HG02852 (cell line): Measurements from ENCODE around the gene CALHM4.

Experiments
- ATAC-seq: cut with Tn5 transposase; IDR thresholded peaks from one replicate; pipeline ENCODE4 v1.9.1; 2021; ENCODE audit warnings: mild to moderate bottlenecking, moderate library complexity; ENCODE audit not compliant: unreplicated experiment

Gene CALHM4, protein sequence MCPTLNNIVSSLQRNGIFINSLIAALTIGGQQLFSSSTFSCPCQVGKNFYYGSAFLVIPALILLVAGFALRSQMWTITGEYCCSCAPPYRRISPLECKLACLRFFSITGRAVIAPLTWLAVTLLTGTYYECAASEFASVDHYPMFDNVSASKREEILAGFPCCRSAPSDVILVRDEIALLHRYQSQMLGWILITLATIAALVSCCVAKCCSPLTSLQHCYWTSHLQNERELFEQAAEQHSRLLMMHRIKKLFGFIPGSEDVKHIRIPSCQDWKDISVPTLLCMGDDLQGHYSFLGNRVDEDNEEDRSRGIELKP

DNA sequence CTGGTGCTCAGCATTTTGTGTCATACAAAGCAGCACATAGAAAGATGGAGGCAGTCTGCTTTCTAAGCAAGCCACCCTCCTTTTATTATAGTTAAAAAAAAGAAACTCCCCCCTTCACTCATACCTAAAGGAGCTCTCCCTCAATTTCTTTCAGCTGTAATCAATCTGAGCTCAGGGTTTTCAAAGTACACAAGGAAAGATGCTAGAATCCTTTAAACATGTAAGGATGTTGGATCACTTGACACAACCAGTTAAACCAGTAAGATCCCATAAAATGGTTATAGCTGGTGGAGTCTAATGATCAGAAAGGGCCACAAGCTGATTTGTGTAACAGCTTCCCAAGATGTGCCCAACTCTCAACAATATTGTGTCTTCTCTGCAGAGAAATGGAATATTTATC, at the start of gene CALHM4:
Gene CALHM4, plus strand, starts transcription at position 301 of the 400 bp plus-strand sequence. Its CDS starts 43 bp downstream, at position 344.
- no peak for ATAC-seq

DNA sequence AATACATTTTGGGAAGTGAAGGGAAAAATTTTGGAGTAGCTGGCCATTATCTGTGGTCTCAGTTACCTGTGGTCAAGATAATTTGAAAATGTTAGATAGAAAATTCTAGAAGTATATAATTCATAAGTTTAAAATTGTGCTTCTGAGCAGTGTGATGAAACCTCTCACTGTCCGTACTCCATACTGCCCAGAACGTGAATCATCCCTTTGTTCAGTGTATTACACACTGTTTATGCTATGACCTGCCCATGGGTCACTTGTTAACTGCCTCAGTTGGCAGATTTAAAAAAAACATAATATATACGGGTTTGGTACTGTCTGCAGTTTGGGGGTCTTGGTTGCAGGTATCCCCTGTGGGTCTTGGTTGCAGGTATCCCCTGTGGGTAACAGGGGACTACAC, 46.2 kb upstream of the CALHM4 start:
- ATAC-seq = no peak

DNA sequence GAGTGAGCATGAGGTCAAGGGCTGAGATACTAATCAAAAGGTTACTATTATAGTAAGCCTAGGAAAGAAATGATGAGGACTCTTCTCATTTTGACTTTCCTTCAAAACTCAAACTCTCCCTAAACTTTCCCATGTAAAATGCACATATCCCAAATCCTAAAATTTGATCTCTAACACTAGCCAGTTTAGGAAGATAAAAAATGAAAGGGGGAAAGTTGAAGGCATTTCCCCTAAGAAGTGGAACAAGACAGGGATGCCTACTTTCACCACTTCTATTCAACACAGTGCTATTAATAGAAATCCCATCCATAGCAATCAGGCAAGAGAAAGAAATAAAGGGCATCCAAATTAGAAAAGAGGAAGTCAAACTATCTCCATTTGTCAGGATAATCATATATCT, 45.0 kb upstream of the CALHM4 start:
- no peak for ATAC-seq

DNA sequence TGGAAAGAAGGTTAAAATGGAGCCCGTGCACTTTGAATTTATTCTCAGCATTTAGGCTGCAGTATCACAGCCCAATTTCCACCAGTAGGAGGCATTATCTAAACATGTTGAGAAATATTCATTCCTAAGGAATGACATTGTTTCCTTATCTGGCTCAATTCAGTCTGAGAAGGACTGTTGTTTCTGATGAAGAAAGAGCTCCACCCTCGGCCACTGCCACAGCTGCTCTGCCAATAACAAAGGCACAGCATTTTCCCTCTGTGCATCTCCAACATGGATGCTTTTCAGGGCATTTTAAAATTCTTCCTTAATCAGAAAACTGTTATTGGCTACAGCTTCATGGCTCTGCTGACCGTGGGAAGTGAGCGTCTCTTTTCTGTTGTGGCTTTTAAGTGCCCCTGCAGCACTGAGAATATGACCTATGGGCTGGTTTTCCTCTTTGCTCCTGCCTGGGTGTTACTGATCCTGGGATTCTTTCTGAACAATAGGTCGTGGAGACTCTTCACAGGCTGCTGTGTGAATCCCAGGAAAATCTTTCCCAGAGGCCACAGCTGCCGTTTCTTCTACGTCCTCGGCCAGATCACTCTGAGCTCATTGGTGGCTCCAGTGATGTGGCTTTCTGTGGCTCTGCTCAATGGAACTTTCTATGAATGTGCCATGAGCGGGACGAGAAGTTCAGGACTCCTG, 42.0 kb upstream of the CALHM4 start, which contains the start of gene CALHM5:
Gene CALHM5, plus strand, starts transcription at position 216 of the 687 bp plus-strand sequence. Its CDS starts 58 bp downstream, at position 274.
- ATAC-seq = peak; percentile 6

DNA sequence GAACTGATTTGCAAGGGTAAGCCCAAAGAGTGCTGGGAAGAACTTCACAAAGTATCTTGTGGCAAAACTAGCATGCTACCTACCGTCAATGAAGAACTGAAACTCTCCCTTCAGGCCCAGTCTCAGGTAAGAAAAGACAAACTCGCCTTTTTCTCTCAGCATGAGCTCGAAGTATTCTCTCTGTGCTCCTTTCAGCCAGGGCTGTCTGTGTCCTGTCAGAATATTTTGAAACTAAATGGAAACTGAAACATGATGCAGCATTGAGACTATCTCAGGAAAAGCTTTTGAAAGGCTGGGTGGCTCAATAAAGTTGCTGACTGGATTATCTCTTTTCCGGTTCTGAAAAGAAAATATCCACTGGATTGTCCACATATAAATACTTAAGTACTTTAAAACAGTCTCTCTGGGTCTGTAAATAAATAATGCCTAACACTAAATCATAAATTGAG, 41.4 kb upstream of the CALHM4 start:
- peak; percentile 93 for ATAC-seq

DNA sequence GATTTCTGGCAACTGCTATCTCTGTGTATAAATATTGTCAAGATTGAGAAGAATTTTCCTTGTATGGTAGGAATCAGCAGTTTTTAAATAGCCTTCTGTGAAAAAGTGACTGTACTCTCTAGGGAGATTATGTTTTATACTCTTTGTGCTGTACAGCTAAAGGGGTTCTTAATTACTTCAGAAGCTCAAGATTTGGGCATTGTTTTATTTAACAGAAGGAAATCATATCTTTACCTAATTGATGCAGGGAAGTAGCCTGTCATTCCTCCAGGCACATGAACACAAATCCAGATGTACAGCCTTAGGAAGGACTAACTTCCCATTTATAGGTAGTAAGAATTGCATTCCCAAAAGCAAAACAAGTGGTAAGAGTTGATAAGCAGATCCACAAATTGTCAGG, 40.8 kb upstream of the CALHM4 start:
- no peak for ATAC-seq

DNA sequence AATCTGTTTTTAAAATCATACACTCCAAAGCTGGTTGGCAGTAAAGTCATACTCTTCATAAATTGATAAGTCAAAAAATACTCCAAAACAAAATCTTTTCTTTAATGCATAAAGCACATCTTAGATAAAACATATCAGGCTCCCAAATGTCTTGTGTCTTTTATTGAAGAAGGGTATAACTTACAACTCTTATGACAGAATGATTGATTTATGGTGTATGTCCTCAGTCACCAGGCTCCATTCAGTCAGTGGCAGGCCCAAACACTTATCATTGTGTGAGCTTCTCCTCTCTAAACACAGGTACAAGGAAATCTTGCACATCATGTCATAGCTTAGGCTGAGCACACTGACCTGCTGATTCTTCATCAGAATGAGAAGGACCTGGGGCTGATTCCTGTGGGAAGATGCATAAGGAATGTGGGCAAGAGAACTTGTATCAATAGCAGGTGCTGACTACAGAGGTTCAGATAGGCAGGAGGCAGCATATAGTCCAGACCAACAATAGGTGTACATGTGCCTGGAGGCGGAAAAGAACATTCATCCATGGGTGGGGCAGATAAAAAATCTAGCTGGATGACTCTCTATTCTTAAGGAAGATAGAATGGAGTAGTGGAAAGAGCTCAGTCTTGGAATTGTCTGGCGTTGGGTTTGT, 40.2 kb upstream of the CALHM4 start:
- ATAC-seq = no peak

DNA sequence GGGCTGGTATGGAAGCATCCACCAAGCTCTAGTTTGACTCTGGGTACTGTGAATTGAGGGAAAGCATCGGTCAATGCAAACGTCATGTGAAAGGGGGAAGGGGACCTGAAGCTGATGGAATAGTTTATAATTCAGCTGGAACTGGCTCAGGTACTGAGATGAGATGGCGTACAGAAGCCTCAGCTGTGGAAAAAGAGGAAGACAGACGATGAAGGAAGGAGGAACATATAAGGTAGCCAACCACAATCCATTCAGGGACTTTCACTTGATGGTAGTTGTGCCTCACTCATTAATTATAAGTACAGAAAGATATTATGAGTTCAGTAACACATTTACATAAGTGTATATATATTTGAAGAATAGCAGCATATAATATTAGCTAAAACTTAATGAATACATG, 39.4 kb upstream of the CALHM4 start:
- ATAC-seq = no peak

DNA sequence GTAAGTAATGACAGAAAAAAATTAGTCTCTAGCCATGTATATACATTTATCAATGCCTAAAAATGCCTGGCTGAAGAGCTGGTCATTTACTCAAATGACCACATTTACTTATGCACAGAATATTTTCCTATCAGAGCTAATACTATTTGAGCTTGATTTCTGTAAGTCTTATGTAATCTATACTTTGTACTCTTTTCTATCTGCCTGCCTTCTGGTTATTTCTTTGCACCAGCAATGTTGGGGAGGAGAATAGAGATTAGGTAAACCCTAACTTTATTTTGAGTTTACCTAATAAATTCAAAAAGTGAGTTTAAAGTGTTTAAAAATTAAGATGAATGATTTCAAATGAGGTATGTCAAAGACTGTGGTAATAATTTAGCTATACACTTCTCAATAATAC, 38.4 kb upstream of the CALHM4 start:
- ATAC-seq = no peak

DNA sequence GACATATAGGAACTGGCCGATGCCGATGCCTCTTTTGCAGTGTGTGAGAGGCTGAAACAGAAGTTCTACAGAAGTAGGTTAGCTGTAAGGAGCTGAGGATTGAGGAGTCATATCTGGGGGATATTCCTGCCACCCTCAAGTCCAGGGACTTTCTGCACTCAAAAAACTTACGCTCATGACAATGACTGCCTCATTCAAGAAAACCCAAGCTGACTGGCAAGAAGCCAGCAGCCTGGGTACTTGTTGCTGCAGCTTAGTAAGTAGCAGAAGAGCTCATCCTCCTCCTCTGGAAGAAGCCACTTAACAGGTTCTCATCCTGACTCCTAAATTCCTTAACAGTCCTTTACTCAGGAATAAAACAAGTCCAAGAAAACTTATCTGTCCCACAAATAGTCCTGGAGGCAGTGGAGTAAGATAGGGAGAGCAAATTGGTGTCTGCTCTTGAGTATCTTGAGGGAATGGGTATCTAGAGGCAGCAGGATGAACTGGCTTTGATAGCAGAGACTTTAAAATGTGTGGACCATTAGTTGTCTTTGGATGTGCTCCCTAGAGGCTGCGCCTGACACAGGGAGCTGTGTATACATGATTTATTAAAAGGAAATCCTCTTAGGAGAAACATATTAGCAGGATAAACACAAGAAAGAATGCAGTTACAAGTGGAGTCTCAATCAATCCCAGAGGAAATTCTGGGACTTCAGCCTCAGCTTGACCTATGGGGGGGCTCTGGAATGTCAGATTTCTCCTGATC, 34.8 kb upstream of the CALHM4 start:
- ATAC-seq = no peak

DNA sequence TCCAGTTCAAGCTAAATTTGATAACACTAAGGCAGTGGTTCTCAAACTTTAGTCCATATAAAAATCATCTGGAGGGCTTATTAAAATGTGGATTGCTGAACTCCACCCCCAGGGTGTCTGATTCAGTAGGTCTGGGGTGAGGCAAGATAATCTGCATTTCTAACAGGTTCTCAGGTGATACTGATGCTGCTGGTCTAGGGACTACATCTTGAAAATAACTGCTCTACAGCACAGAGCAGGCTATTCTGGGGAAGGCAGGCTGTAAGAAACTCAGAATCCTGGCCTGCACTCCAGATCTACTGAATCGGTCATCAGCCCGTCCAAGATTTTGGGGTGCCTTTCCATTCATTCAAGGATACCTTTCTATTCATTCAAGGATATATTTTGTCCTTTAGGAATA, 30.7 kb upstream of the CALHM4 start:
- ATAC-seq = no peak

DNA sequence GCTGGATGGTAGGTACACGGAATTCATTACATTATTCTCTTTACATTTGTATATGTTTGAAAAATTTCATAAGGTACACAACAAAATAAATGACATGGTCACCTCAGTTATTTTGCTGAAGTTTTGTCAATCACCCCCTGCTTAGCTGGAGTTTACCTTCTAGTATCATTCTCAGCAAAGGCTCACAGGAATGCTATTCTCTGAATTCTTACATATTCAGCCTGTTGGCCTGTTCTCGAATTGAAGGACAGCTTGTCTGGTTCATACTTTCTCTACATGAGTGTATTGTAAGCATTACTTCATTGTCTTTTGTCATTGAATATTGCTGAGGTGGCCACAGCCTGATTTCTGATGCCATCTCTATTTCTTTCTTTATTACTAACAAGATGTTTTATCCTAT, 29.3 kb upstream of the CALHM4 start:
- ATAC-seq = no peak

DNA sequence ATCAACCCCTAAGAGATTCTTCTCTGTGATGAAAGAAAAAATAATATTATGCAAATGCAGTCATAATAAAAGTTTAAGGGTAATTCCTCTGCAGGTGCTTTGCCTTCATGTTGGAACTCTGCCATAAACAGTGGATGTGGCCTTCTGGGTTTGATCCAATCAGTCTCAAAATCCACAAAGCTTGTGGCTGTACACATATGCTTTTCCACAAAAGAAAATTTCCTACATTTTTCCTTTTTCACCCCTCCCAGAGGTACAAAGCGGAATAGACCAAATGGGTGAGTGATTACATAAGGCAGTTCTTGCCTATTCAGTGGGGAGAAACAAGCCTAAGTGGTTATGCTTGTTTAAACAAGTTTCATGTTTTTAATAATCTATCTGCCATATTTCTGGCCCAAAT, 25.4 kb upstream of the CALHM4 start:
- ATAC-seq = no peak

DNA sequence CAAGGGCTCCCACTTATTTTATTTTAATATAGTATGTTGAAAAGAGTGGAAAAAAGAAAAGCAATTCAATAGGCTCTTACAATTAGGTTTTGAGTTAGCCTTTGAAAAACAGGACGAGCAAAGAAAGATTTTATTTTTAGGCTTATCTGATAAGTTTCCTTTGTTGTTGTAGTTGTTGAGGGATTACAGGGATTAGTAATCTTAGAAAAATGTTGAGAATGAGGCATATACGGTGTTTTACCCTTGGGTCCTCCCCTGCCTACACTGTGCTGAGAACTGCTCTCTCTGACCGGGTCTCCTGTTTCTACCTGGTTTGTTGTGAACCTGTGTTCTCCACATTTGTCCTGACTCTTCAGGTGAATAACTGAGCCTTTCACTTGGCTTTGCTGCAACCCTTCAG, 24.8 kb upstream of the CALHM4 start:
- ATAC-seq = no peak

DNA sequence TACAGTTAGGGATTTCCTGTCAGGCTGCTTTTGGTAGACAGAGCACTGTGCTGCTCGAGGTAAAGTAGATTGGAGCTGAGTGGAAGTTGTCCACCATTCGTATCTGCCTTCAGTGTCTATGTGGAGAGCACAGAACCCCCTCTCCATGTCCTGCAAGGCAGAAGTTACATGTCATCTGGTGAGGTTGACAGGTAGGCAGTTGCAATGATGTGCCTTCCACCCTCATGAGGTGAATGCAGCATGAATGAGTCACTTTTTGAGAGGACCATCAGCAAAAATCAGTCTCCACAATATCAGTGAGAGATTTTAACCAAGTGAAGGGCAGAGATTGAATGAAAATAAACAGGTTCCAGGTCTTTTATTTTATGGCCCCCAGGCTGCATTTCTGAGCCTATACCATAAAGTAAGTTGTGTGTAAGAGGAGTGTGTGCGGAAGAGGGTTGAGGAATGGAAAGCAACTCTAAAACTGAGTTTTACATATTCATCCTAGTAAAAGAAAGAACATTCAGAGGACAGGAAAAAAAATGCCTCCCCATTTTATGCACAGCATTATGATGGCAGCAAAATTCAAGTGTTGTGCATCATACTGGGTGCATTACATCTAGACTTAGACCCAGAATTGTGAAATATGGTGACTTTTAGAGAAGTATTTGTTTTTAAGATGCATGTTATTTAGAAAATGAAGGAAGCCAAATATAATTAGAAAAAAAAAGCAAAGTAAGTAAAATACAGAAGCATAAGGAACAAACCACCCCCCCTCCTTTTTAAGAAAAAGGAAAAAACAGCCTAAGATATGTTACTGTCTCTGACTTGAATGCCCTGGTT, 23.9 kb upstream of the CALHM4 start:
- no peak for ATAC-seq

DNA sequence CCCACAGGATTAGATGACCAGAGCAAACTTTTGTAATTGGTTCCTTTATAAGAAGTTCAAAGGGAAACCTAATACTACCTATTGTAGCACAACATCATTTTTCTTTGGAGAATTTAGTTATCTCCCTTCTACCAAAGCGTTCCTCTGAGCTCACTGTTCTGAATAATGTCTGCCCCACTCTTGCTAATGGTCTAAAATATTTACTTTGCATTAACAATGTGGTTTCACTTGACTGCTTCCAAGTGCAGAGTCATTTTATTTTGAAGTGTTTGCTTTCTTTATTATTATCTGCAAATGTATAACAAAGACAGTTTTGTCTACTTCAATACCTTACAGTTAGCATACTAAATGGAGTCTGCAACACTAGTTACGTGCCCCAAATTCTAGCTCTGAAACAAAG, 23.1 kb upstream of the CALHM4 start:
- no peak for ATAC-seq

DNA sequence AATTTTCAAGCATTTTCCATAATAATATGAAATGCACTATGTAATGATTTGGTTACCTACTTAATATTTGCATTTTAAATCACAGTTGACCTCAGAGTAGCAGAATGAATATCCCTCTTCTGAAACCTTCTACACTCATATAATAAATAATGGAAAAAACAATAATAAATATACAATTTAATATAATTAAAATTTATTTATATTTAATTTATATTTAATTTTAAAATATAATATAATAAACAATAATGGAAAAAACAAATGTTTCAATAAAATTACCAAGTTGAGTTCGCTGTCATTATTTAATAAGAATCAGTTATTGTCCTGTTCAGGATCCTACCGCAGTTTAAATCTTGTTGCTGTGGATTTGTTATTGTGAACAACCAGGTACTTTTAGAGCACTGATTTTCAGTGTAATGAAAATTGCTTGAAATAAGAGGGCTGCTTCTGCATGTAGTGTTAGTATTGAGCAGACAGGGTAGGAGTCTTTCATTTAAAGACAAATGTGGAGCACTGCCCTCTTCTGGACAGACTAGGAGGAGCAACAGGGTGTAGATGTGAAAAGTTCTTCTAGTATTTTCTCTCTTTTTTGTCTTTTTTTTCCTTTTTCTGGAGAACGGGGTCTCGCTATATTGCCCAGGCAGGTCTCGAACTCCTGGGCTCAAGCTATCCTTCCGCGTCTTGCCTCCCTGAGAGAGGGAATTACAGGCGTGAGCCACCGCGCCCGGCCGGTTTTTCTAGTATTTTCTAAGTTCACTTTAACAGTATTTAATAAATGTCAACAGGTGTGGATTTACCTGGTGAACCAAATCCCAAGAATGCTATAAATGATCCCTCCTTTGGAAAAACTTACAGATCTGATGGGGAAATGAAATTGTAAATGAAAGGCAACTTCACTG, 21.6 kb upstream of the CALHM4 start:
- peak; percentile 70 for ATAC-seq

DNA sequence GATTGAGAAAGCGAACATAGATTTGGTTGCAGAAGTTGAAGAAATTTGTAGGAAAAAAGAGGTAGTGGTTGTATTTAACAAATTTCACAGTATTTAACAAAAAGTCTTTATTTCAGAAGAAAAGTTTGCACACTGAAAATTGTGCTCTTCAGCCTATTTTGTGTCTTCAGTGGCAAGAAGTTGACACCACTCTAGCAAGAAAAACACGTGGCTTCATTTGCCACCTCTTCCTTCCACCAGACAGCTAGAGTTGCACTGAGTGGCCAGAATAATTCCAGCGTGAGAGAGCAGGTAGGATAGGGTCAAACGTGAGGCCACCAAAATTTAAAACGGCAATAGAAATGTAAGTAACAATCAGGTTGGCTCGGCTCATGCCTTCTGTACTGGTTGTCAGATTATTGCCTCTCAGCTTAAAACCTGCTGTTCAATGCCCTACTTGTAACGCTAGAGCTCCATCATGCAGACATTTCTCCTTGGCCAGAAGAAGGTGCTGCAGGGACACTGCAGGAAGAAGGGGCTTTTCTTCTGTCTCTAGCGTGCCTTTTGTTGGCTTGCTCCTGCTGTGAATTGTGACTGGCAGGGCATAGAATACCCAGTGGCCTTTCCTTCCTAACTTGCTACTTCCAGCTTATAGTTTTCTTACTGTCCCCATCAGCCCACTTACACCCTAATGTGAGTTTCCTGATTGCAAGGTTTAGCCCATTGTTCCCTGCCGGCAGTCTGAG, 20.2 kb upstream of the CALHM4 start:
- no peak for ATAC-seq

DNA sequence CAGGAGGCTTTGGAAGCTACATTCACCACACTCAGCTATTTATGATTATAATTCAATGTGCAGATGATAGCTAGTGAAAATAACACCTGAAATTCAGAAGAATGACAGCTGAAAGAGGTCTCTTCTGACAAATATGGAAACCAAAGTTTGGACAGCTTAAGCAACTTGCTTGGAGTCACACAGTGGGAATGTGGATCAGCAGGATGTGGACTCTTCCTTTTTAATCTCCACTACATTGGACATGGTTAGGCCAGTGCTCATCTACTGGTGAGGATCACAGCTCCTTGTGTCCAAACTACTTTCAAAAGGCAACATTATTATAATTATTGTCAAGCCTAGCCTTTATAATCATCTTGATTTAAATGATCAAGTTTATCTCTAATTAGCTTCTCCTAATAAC, 18.4 kb upstream of the CALHM4 start:
- no peak for ATAC-seq
